Skeletal muscle cell (primary cell): ENCODE measurements around the gene DEF6.
"Not testable (repeated sequence)": the region's sequence is repeated elsewhere in the genome, so short reads cannot be mapped to it uniquely, and the experiment has no call there.

Source experiments
- DNase-seq: peaks from one replicate; pipeline ENCODE4 v3.0.0-alpha.2; 2010; ENCODE audit warnings: low read depth
- H3K4me3 ChIP-seq: 2 replicates; pipeline ENCODE4 v1.5.1; 2011; ENCODE audit warnings: low read depth, mild to moderate bottlenecking, control low read depth, low read length, moderate library complexity

The DEF6 gene

DNA sequence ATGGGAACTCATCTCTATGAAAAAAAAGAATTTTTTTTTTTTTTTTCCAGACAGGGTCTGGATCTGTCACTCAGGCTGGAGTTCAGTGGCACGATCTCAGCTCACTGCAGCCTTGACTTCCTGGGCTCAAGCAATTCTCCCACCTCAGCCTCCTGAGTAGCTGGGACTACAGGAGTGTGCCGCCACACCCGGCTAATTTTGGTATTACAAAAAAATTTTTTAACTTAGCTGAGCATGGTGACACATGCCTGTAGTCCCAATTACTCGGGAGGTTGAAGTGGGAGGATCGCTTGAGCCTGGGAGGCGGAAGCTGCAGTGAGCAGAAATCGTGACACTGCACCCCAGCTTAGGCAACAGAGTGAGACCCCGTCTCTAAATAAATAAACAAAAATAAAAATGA lies 7.5 kb downstream of the DEF6 start:
- no peak for DNase-seq
- no peak overlapping the region for H3K4me3 ChIP-seq

DNA sequence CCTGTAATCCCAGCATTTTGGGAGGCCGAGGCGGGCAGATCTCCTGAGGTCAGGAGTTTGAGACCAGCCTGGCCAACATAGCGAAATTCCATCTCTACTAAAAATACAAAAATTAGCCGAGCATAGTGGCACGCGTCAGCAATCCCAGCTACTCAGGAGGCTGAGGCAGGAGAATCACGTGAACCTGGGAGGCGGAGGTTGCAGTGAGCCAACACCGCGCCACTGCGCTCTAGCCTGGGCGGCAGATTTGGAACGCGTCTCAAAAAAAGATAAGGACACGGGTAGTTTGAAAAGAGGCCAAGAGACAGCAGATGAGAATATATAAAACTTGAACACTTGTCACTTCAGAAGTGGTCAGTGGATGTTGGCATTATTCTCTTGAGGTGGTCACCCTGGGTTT lies 9.5 kb downstream of the DEF6 start:
- DNase-seq, H3K4me3 ChIP-seq: not testable (repeated sequence)

DNA sequence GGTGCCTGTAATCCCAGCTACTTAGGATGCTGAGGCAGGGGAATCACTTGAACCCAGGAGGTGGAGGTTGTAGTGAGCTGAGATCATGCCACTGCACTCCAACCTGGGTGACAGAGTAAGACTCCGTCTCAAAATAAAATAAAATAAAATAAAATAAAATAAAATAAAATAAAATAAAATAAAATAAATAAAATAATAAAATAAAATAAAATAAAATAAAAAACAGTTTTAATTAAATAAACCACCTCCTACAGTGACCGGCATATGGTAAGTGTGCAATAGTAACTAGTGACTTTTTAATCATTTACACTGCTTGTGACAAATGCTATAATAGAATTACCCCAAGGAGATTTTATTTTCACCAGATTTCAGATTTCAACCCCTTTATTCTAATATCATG lies 10.9 kb downstream of the DEF6 start:
- H3K4me3 ChIP-seq, DNase-seq: not testable (repeated sequence)

DNA sequence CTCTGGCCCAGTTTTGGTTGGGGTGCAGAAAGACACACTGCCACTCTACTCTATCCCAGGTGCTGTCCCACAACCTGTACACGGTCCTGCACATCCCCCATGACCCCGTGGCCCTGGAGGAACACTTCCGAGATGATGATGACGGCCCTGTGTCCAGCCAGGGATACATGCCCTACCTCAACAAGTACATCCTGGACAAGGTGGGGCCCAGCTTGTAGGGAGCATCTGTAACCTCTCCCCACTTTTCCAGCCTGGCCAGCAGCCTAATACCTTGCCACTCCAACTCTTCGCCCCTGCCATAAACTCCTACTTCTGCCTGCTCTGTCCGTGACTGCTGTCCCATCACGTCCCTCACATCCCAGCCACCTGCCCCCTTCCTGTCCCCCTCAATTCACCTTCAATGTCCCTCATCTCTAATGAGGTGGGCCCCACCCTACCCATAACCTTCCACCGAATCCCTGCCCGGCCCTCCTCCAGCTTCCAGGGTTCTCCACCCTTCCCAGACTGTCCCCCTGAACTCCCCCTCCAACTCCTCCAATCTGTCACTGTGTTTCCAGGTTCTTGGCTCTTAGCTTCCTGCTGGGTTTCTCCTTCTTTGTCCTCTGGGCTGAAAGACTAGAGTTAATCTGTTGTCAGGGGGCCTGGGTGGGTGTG lies 12.1 kb downstream of the DEF6 start:
- DNase-seq = no peak
- H3K4me3 ChIP-seq = no peak overlapping the region

GRCh38 chr6:35310265-35310831 lies 12.7 kb downstream of the DEF6 start:
- no peak overlapping the region for H3K4me3 ChIP-seq
- DNase-seq = no peak

GRCh38 chr6:35311390-35312075 lies 13.9 kb downstream of the DEF6 start:
- H3K4me3 ChIP-seq = no peak overlapping the region
- no peak for DNase-seq

DNA sequence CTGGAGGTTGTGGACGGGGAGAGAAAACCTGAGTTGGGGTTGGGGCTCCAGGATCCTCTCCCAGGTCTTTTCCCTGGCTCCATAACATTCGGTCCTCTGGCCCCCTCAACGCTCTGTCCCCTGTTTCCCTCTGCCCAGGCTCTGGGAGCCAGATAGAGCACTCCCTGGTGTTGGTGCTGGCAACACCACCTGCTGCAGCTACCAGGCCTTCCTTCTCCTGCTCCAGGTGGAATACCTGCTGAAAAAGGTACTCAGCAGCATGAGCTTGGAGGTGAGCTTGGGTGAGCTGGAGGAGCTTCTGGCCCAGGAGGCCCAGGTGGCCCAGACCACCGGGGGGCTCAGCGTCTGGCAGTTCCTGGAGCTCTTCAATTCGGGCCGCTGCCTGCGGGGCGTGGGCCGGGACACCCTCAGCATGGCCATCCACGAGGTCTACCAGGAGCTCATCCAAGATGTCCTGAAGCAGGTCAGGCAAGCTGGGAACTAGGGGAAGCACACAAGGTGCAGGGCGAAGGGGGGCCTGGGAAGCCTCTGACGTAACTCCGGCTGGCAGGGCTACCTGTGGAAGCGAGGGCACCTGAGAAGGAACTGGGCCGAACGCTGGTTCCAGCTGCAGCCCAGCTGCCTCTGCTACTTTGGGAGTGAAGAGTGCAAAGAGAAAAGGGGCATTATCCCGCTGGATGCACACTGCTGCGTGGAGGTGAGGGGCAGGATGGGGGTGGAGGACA lies 14.6 kb downstream of the DEF6 start:
- H3K4me3 ChIP-seq = no peak overlapping the region
- no peak for DNase-seq

GRCh38 chr6:35312807-35313206 lies 15.2 kb downstream of the DEF6 start:
- DNase-seq = no peak
- H3K4me3 ChIP-seq = no peak overlapping the region

- no peak for DNase-seq
- H3K4me3 ChIP-seq = peak overlapping the region; percentile 53
These were observed 20.0 kb downstream of the DEF6 start for GRCh38 chr6:35317483-35318195.

DNA sequence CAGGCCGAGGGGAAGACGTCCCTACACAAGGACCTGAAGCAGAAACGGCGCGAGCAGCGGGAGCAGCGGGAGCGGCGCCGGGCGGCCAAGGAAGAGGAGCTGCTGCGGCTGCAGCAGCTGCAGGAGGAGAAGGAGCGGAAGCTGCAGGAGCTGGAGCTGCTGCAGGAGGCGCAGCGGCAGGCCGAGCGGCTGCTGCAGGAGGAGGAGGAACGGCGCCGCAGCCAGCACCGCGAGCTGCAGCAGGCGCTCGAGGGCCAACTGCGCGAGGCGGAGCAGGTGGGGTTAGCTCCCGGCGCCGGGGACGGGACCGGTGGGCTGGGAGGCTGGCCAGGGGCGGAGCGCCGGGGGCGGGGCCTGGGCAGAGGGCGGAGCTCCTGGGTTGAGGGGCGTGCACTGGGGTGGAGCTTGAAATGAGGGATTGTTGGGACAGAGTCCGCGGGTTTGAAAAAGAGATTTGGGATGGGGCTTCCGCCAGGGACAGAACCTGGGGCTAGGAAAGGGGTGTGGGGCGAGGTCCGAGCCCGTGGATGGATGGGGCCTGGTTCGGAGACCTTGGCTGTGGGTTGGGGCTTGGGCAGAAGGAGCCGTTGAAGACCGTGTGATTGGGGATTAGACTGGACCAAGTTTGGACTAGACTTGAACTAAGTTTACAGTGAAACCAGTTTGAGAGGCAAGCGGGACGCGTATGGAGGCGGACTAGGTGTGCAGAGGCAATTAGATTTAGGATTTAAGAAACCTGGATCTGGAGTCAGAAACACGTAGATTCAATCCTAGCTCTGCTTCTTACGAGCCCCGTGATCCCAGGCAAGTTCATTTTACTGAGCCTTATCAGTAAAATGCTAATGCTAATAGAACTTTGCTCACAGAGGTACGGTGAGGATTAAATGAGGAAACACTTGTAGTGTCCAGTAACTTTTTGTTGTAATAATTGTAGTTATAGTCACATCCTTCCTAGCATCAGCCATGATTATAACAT lies 20.9 kb downstream of the DEF6 start:
- DNase-seq = peak; percentile 56
- H3K4me3 ChIP-seq = peak overlapping the region; percentile 53

DNA sequence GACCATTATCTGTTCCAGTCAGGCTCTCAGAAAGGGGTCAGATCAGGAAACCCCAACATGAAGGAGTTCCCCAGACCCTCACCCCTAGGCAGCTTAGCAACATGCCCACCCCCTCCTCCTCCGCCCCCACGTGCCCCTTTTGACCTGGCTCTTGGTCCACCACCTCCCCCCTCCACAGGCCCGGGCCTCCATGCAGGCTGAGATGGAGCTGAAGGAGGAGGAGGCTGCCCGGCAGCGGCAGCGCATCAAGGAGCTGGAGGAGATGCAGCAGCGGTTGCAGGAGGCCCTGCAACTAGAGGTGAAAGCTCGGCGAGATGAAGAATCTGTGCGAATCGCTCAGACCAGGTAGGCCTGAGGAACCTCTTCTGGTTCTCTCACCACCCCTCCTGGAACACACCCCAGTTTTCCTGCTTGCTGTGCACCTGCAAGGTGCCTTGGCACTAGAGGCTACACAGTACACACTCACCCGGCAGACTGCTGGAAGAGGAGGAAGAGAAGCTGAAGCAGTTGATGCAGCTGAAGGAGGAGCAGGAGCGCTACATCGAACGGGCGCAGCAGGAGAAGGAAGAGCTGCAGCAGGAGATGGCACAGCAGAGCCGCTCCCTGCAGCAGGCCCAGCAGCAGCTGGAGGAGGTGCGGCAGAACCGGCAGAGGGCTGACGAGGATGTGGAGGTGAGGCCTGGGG lies 21.9 kb downstream of the DEF6 start:
- H3K4me3 ChIP-seq = no peak overlapping the region
- DNase-seq = no peak

- no peak overlapping the region for H3K4me3 ChIP-seq
- no peak for DNase-seq
These were observed 22.4 kb downstream of the DEF6 start for GRCh38 chr6:35320031-35320410.

GRCh38 chr6:35321091-35321490 lies 23.5 kb downstream of the DEF6 start:
- H3K4me3 ChIP-seq = no peak overlapping the region
- no peak for DNase-seq

DNA sequence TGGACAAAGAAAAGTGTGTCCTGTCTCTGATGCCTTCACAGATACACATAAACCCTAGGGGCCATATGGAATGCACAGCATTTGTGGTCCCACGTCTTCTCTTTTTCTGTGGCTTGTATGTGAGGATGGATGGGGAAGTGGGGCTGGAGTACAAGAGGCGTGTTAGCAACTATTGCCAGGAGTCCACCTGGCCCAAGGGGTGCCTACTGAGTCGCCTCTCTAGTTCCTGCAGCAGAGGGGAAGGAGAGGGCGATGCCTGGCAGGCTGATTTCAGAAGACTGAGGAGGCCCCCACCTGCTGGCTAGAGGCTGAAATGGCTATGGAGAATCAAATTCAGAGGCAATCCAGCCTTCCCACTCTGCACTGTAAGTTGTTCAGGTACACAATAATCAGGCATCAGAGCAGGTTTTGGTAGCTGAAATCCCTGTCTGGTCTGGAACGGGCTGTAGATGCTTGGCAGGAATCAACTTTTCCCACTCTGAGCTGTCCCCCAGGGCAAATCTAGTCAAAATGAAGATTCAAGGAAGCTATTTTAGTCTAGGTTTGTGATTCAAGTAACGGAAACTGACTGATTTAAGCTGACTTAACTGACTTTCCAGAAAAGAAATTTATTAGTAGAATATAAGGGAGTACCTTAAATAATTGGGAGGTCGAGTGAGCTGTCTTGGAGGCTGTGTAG lies 29.9 kb downstream of the DEF6 start:
- no peak for DNase-seq
- H3K4me3 ChIP-seq = no peak overlapping the region

DNA sequence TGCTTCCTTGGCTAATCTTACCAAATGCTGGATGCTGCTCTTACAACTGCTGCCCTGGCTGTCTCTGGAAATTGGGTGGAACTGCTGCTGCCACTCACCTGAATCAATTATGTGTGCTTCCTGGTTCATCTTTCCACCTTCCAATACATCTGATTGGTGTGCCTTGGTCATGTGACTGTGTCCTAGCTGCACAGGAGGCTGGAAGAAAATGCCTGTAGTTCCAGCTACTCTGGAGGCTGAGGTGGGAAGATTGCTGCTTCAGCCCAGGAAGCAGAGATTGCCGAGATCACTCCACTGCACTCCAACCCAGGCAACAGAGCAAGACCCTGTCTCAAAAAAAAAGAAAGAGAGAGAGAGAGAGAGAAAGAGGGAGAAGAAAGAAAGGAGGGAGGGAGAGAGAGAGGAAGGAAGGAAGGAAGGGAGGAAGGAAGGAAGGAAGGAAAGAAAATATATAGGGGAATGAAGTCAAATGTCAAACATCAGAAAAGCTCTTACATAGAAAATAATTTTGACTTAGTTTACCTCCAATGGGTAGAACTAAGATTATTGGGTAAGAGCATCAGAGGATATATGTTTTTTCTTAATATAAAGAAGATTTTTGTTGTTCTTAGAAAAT lies 30.6 kb downstream of the DEF6 start:
- no peak overlapping the region for H3K4me3 ChIP-seq
- no peak for DNase-seq

GRCh38 chr6:35328965-35329364 lies 31.3 kb downstream of the DEF6 start:
- DNase-seq, H3K4me3 ChIP-seq: not testable (repeated sequence)

DNA sequence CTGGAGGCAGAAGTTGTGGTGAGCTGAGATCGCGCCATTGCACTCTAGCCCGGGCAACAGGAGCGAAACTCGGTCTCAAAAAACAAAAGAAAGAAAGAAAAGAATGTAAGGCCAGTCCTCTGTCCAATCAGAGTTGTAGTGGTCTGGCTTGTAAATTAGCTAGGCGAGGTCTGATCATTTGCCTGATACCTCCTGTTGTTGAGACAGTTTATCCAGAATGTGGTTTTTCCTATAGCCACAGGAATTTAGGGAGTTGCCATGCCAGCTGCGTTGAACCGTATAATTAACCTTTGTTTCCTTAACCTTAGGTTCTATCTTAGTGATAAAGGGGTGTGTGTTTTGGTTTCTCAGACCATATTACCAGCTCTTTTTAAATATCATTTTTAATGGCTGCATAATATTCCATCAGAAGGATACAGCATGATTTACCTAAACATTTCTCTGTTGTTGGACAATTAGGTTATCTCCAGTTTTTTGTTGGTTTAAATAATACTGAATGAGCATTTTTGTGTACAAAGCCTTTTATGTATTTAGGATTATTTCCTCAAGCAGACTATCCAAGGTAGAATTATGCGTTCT lies 33.0 kb downstream of the DEF6 start:
- no peak overlapping the region for H3K4me3 ChIP-seq
- no peak for DNase-seq
